Cardiac septum (tissue), 1 donor: ENCODE data around the gene HEPHL1. TPM values are rescaled to one million over a fixed set of nuclear protein-coding genes. Genes with fewer than 3 reads are reported as not detected.
"Not testable (repeated sequence)": the region's sequence is repeated elsewhere in the genome, so short reads cannot be mapped to it uniquely, and the experiment has no call there.

Experiments
- DNase-seq: peaks from one replicate; pipeline ENCODE4 v3.0.0-alpha.2; 2020; ENCODE audit warnings: low spot score
- intact Hi-C: fragments of 100-400 bp; cut with DNase I; formaldehyde crosslinking; loops from one replicate; pipeline ENCODE4 v1.14.0; 2022
- total RNA-seq: library from RNA; stranded (reverse); fragmentation: NEBNext Ultra II Directional; extraction: Animal tissue kit (Norgen Biotek cat#: 25700); gene quantifications from one replicate; pipeline ENCODE4 v1.2.1, GENCODE V29; 2021
- donor health status: DM: no; HTN: no; CAD: no.

The HEPHL1 gene
- total RNA-seq, 1 donor from 2014 or later = not detected

GRCh38 chr11:94142308-94143281, 121.4 kb downstream of the HEPHL1 start:
- DNase-seq = no peak
- intact Hi-C loops = no loop called here

DNA sequence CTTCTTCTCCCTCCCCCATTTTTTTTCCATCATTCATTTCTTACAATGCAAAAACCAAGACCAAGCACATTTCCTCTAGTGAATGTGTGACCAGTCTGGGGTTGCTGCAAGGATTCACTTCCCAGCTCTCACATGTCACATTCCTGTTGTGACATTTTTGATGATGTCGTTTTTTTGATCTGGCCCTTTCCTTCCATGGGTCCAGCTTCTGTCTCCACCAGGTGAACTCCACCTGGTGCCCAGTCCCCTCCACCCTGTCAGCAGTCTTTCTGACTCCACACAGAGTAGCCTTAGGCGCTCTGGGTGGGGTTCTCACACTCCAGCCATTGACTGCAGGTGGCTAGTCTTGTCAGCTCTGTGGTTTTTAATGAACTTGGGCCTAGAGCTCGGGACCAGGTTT, 123.1 kb downstream of the HEPHL1 start:
- no peak for DNase-seq
- intact Hi-C loops = no loop called here

GRCh38 chr11:94144664-94145063, 123.5 kb downstream of the HEPHL1 start:
- no peak for DNase-seq
- intact Hi-C loops = no loop called here

DNA sequence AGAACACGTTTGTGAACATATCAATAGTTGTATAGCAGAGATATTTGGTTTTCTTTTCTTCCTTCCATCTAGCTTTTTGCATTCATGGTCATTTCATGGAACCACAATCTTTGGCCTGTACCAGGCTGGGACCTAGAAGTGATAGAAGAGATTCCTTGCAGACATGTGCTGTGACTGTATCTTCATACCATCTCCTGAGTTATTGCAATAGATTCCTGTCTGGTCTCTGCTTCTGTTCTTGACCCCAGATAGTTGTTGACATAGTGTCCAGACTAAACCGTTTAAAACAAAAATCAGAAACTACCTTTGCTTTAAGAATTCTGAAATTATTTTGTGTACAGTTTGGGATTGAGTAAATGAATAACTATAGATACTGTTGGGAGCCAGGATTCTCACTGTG, 124.3 kb downstream of the HEPHL1 start:
- intact Hi-C loops = no loop called here
- DNase-seq = no peak

GRCh38 chr11:94145916-94146315, 124.8 kb downstream of the HEPHL1 start:
- no peak for DNase-seq
- intact Hi-C loops = no loop called here

GRCh38 chr11:94147433-94147845, 126.3 kb downstream of the HEPHL1 start:
- intact Hi-C loops = no loop called here
- DNase-seq = no peak

DNA sequence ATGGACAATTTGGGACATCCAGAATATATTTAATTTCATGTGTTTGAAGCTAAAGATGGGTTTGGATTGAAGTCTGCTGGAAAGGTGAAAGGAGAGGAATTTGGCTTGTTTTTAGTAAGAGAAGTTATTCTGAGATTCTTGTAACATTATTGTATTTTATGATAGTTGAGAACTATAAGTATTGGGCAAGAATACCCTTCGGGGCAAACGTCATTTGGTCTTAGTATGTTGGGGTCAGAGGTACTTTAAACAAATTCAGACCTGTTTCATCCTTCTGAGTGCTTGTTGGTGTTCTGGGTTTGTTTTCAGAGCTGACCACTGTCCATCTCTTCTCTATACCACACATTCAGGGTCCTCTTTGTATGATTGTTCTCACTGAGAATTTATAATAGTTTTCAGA, 127.0 kb downstream of the HEPHL1 start:
- intact Hi-C loops = no loop called here
- DNase-seq = no peak

GRCh38 chr11:94149431-94150017, 128.4 kb downstream of the HEPHL1 start:
- intact Hi-C loops = no loop called here
- no peak for DNase-seq

- intact Hi-C loops = no loop called here
- DNase-seq = no peak
Measured at GRCh38 chr11:94150056-94150455, 128.9 kb downstream of the HEPHL1 start.

- intact Hi-C loops = no loop called here
- no peak for DNase-seq
Measured at GRCh38 chr11:94150704-94151685, 129.8 kb downstream of the HEPHL1 start.

GRCh38 chr11:94151903-94152677, 130.9 kb downstream of the HEPHL1 start:
- no peak for DNase-seq
- intact Hi-C loops = loop anchor here (2.0 kb wide), 1 partner anchor 17 kb away; no protein-coding TSS in a partner anchor

DNA sequence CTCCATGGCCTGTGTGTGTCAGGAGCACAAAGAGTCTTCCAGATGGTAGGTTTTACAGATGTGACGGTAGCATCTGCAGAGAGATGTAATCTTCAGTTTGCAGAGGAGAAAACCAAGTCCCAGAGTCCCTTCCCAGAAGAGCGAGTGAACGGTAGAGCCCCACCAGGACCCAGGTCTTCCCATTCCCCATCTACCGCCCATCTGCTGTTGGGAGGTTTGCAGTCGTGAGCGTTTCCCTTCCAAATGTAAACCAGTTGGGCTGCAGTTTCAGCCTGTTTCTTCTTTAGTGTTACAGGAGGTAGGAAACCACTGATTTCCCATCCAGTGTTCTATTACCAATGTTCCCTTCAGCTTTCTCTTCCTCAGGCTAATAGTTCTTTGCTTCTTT, 131.5 kb downstream of the HEPHL1 start:
- no peak for DNase-seq
- intact Hi-C loops = loop anchor here (2.0 kb wide), 1 partner anchor 18 kb away; no protein-coding TSS in a partner anchor

GRCh38 chr11:94153320-94153719, 132.2 kb downstream of the HEPHL1 start:
- intact Hi-C loops = loop anchor here (2.0 kb wide), 1 partner anchor 19 kb away; no protein-coding TSS in a partner anchor

DNA sequence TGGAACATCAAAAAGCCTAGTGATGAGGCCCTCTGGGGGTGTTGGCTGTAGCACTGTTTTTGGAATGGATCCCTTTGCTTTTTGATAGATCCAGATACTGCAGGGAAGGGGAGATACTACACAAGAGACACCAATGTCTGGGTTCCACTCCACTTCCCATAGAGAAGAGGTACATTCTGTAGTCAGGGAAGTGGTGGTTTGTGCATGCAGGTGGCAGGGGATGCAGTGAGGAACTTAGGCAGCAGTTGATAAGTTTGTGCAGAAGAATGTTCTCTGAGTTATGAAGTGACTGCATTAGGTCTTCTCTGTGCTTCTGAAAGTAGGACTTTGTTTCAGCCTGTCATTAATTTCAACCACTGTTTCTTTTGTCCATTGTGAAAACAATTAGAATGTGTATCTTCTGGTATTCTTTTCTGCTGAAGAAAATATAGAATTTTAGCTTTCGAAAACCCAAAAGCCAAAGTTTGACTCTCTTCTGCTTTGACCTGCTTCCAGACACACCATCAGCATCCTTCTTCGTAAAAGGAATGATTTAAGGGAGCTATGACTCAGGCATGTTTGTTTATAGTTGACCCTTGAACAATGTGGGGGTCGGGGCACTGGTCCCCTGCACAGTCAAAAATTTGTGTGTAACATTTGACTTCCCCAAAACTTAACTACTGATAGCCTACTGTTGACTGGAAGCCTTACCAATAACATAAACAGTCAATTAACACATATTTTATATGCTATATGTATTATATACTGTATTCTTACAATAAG, 133.1 kb downstream of the HEPHL1 start:
- DNase-seq = no peak
- intact Hi-C loops = no loop called here

More at GRCh38 chr11:94153320-94153719, 132.2 kb downstream of the HEPHL1 start:
- DNase-seq = no peak

DNA sequence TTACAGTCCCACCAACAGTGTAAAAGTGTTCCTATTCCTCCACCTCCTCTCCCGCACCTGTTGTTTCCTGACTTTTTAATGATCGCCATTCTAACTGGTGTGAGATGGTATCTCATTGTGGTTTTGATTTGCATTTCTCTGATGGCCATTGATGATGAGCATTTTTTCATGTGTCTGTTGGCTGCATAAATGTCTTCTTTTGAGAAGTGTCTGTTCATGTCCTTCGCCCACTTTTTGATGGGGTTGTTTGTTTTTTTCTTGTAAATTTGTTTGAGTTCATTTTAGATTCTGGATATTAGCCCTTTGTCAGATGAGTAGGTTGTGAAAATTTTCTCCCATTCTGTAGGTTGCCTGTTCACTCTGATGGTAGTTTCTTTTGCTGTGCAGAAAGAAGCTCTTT, 136.2 kb downstream of the HEPHL1 start:
- DNase-seq, intact Hi-C loops: not testable (repeated sequence)
